ENCODE measurements around the gene ACVR1B. TPM values are rescaled to one million over a fixed set of nuclear protein-coding genes. Genes with fewer than 3 reads are reported as not detected.

The ACVR1B gene
- total RNA-seq, 2 experiments from 2014 or later, result 7.5 to 8.6 TPM

DNA sequence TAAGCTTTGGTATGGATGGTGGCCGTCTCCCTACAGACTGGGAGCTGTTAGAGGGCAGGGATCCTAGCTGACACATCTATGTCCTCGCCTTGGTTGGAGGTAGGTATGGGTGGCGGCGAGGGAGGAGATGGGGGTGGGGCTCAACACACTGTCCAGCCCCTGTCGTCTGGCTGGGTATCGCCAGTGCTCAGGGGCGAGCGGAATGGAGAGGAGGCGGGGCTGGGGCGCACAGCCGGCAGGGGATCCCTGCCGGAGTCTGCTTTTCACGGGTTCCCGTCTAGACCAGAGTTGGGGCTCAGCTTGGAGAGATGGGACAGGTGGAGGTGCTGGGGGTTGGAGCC, 71.3 kb downstream of the ACVR1B start:
- no peak for TF ChIP-seq CTCF (IDR thresholded peaks at IDR 0.05)
- no peaks in the 10 kb centered on the region for H3K36me3 Mint-ChIP-seq (ENCODE audit: low read depth)
- H3K4me3 Mint-ChIP-seq, result peak overlapping the region; percentile 76
- H3K27me3 Mint-ChIP-seq, result peaks cover 1% of the 10 kb centered on the region
- ChIA-PET POLR2A (interaction anchor here (0.6 to 8.3 kb wide), 8 partner anchors 9 to 99 kb away, joined by 3 to 74 read pairs (median 4); partner anchors contain the start of gene TAMALIN), CTCF (interaction anchor here (1.0 to 18.1 kb wide), 11 partner anchors 13 to 157 kb away, joined by 4 to 602 read pairs (median 310); partner anchors contain the start of genes ATG101, NR4A1, SMIM41 and TAMALIN)
- intact Hi-C loops (cut with micrococcal nuclease), result no loop called here
- no peak overlapping the region for H3K27ac Mint-ChIP-seq
- peaks cover 41% of the 10 kb centered on the region for H3K4me1 Mint-ChIP-seq (ENCODE audit: low read depth)
- H3K9me3 Mint-ChIP-seq, result no peaks in the 10 kb centered on the region
- DNase-seq, result peak; percentile 52
- peak; percentile 0 for ATAC-seq

GRCh38 chr12:52023182-52023975, 71.9 kb downstream of the ACVR1B start:
- DNase-seq (peak; percentile 96), ATAC-seq (peak; percentile 69)
- peak; percentile 96 for TF ChIP-seq CTCF (IDR thresholded peaks at IDR 0.05)
- CTCF ChIA-PET, result interaction anchor here (1.0 to 18.1 kb wide), 10 partner anchors 14 to 156 kb away, joined by 4 to 602 read pairs (median 312); partner anchors contain the start of genes ATG101, NR4A1, SMIM41 and TAMALIN
- Mint-ChIP-seq H3K9me3 (no peaks in the 10 kb centered on the region), H3K4me1 (ENCODE audit: low read depth) (peaks cover 41% of the 10 kb centered on the region), H3K27me3 (peaks cover 1% of the 10 kb centered on the region), H3K27ac (peak overlapping the region; percentile 96), H3K4me3 (peak overlapping the region; percentile 76), H3K36me3 (ENCODE audit: low read depth) (no peaks in the 10 kb centered on the region)
- POLR2A ChIA-PET, result interaction anchor here (0.6 to 8.3 kb wide), 9 partner anchors 10 to 98 kb away, joined by 3 to 74 read pairs (median 4); partner anchors contain the start of gene TAMALIN
- intact Hi-C loops (cut with micrococcal nuclease), result no loop called here

DNA sequence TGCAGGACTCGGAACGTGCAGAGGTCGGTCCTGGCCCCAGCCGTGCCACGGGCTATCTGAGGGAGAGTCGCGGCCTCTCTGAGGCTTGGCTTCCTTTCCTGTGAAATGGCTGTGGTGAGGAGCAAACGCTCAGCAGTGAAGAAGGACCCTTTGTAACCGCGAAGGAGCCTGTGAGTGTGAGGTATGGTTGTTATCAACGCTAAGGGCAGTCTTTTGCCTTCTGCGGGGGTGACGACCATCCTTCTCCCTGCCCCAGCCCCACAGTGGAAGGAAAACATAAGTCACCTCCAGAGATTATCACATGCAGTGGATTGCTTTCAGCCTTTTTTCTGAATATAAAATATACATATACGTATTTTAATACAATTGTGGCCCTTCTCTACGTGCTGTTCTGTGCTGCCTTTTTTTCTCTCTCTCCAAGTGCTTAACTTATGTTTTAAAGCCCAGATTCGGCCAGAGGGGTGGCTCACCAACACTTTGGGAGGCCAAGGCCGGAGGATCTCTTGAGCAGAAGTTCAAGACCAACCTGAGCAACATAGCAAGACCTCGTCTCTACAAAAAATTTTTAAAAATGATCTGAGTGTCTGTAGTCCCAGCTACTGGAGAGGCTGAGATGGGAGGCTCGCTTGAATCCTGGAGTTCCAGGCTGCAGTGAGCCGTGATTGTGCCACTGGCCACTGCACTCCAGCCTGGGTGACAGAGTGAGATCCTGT, 72.6 kb downstream of the ACVR1B start:
- Mint-ChIP-seq H3K9me3 (no peaks in the 10 kb centered on the region), H3K36me3 (ENCODE audit: low read depth) (no peaks in the 10 kb centered on the region), H3K27ac (peak overlapping the region; percentile 96), H3K27me3 (peaks cover 1% of the 10 kb centered on the region), H3K4me3 (peak overlapping the region; percentile 76), H3K4me1 (ENCODE audit: low read depth) (peaks cover 41% of the 10 kb centered on the region)
- DNase-seq (no peak), ATAC-seq (peak; percentile 6)
- intact Hi-C loops (cut with micrococcal nuclease), result loop anchor here (2.0 kb wide), 1 partner anchor 31 kb away; no protein-coding TSS in a partner anchor
- ChIA-PET POLR2A (interaction anchor here (0.9 to 8.3 kb wide), 9 partner anchors 10 to 93 kb away, joined by 3 to 74 read pairs (median 5); partner anchors contain the start of gene TAMALIN), CTCF (interaction anchor here (1.0 to 18.1 kb wide), 18 partner anchors 15 to 255 kb away, joined by 3 to 602 read pairs (median 12); partner anchors contain the start of genes ATG101, NR4A1, SMIM41 and TAMALIN)
- peak; percentile 51 for TF ChIP-seq CTCF (IDR thresholded peaks at IDR 0.05)

GRCh38 chr12:52024845-52025230, 73.3 kb downstream of the ACVR1B start:
- intact Hi-C loops (cut with micrococcal nuclease), result loop anchor here (1.0 to 5.0 kb wide), 4 partner anchors 32 to 97 kb away; partner anchors contain the start of gene ATG101
- no peaks in the 10 kb centered on the region for H3K9me3 Mint-ChIP-seq
- DNase-seq, result peak; percentile 83
- CTCF ChIA-PET, result interaction anchor here (0.8 to 18.1 kb wide), 33 partner anchors 14 to 999 kb away, joined by 3 to 602 read pairs (median 7); partner anchors contain the start of genes ATG101, NR4A1, SLC11A2 and SMIM41
- peak overlapping the region; percentile 76 for H3K4me3 Mint-ChIP-seq
- no peak for TF ChIP-seq CTCF (IDR thresholded peaks at IDR 0.05)
- ATAC-seq, result peak; percentile 36
- peaks cover 41% of the 10 kb centered on the region for H3K4me1 Mint-ChIP-seq (ENCODE audit: low read depth)
- no peaks in the 10 kb centered on the region for H3K36me3 Mint-ChIP-seq (ENCODE audit: low read depth)
- POLR2A ChIA-PET, result interaction anchor here (1.4 to 8.3 kb wide), 12 partner anchors 10 to 92 kb away, joined by 3 to 74 read pairs (median 8); partner anchors contain the start of genes ATG101, NR4A1 and TAMALIN
- H3K27ac Mint-ChIP-seq, result peak overlapping the region; percentile 96
- H3K27me3 Mint-ChIP-seq, result peaks cover 1% of the 10 kb centered on the region

All from activated CD8-positive, alpha-beta T cell treated with anti-CD3 and anti-CD28 coated beads for 36 hours (primary cell).